NOMO-1 treated with dmso at 0.1 percent for 144 hours (cell line): ENCODE measurements around the gene G3BP2.
"Not testable (repeated sequence)": the region's sequence is repeated elsewhere in the genome, so short reads cannot be mapped to it uniquely, and the experiment has no call there.

Source experiments
- DNase-seq: peaks from one replicate; lab custom pipeline; 2025; ENCODE audit not compliant: unreplicated experiment; lab: John Stamatoyannopoulos, UW

G3BP2 gene

GRCh38 chr4:75673027-75673958, at the start of gene G3BP2:
G3BP2 (minus strand) TSS chr4:75673411; CDS start chr4:75662025, 11,386 bp downstream.
- DNase-seq: peak; percentile 98

- no peak for DNase-seq
Measured at GRCh38 chr4:75722417-75722816, 49.2 kb upstream of the G3BP2 start.

- DNase-seq: no peak
Measured at GRCh38 chr4:75718529-75718928, 45.3 kb upstream of the G3BP2 start.

GRCh38 chr4:75717408-75717807, 44.2 kb upstream of the G3BP2 start:
- DNase-seq: no peak

GRCh38 chr4:75716054-75716453, 42.8 kb upstream of the G3BP2 start:
- DNase-seq: not testable (repeated sequence)

GRCh38 chr4:75715105-75715799, 42.0 kb upstream of the G3BP2 start:
- DNase-seq: no peak

- DNase-seq: no peak
Measured at GRCh38 chr4:75714704-75715103, 41.5 kb upstream of the G3BP2 start.

- no peak for DNase-seq
Measured at GRCh38 chr4:75714011-75714410, 40.8 kb upstream of the G3BP2 start.

- no peak for DNase-seq
Measured at GRCh38 chr4:75710246-75710645, 37.0 kb upstream of the G3BP2 start.

- DNase-seq: no peak
Measured at GRCh38 chr4:75708218-75708691, 35.0 kb upstream of the G3BP2 start.

- DNase-seq: no peak
Measured at GRCh38 chr4:75705198-75705977, 32.2 kb upstream of the G3BP2 start.

GRCh38 chr4:75702919-75703411, 29.8 kb upstream of the G3BP2 start:
- DNase-seq: no peak

GRCh38 chr4:75699299-75699698, 26.1 kb upstream of the G3BP2 start:
- DNase-seq: no peak

- no peak for DNase-seq
Measured at GRCh38 chr4:75698963-75699228, 25.7 kb upstream of the G3BP2 start.

GRCh38 chr4:75698162-75698962, 25.2 kb upstream of the G3BP2 start:
- peak; percentile 67 for DNase-seq

- no peak for DNase-seq
Measured at GRCh38 chr4:75696581-75696980, 23.4 kb upstream of the G3BP2 start.

GRCh38 chr4:75696071-75696470, 22.9 kb upstream of the G3BP2 start:
- DNase-seq: no peak

- not testable (repeated sequence) for DNase-seq
Measured at GRCh38 chr4:75692066-75692465, 18.9 kb upstream of the G3BP2 start.

GRCh38 chr4:75687125-75687524, 13.9 kb upstream of the G3BP2 start:
- DNase-seq: not testable (repeated sequence)

GRCh38 chr4:75686346-75686745, 13.1 kb upstream of the G3BP2 start:
- DNase-seq: no peak
